Naive thymus-derived CD8-positive, alpha-beta T cell (primary cell): ENCODE measurements around the gene TSEN34. TPM values are rescaled to one million over a fixed set of nuclear protein-coding genes. Genes with fewer than 3 reads are reported as not detected.
"Not testable (repeated sequence)": the region's sequence is repeated elsewhere in the genome, so short reads cannot be mapped to it uniquely, and the experiment has no call there.

Experiments used
- ATAC-seq, 2 donors: fragments of 150-1000 bp; cut with Tn5 transposase in 1 of 2; sonication (Bioruptor Pico), chemical (Tn5 transposase) in 1 of 2; 1 replicate in 1 of 2; 2 replicates in 1 of 2; pipeline ENCODE4 v1.10.0; 2021; ENCODE audit warnings: mild to moderate bottlenecking in 2 of 2, moderate library complexity in 2 of 2
- POLR2A ChIA-PET: fragments of 350-600 bp; sonication (Branson Sonifier 250); formaldehyde crosslinking; loops from one replicate; lab custom pipeline; 2021; ENCODE audit warnings: antibody characterized with exemption; lab: Charles Lee
- DNase-seq, 10 donors: peaks; one replicate each; pipeline versions ENCODE4 v3.0.0 to v3.0.0-alpha.2; 2020 to 2022
- H3K27ac Mint-ChIP-seq, 10 donors: one replicate each; pipeline ENCODE4 v1.8.0; 2020 to 2022; ENCODE audit warnings: mild to moderate bottlenecking in 10 of 10, mixed read lengths in 10 of 10, moderate library complexity in 4 of 10, inconsistent platforms in 1 of 10
- H3K27me3 Mint-ChIP-seq, 5 donors: one replicate each; pipeline ENCODE4 v1.8.0; 2021 to 2022; ENCODE audit warnings: mixed read lengths in 5 of 5
- H3K36me3 Mint-ChIP-seq, 3 donors: one replicate each; pipeline ENCODE4 v1.8.0; 2020 to 2022; ENCODE audit warnings: mixed read lengths in 3 of 3, mild to moderate bottlenecking in 2 of 3, inconsistent platforms in 1 of 3
- H3K4me1 Mint-ChIP-seq, 4 donors: one replicate each; pipeline ENCODE4 v1.8.0; 2021 to 2022; ENCODE audit warnings: mixed read lengths in 4 of 4
- H3K4me3 Mint-ChIP-seq, 10 donors: one replicate each; pipeline ENCODE4 v1.8.0; 2020 to 2022; ENCODE audit warnings: mild to moderate bottlenecking in 10 of 10, mixed read lengths in 10 of 10, moderate library complexity in 6 of 10, inconsistent platforms in 1 of 10
- H3K9me3 Mint-ChIP-seq, 9 donors: one replicate each; pipeline ENCODE4 v1.8.0; 2020 to 2022; ENCODE audit warnings: mixed read lengths in 9 of 9, mild to moderate bottlenecking in 3 of 9, inconsistent platforms in 1 of 9, moderate library complexity in 1 of 9
- polyA plus RNA-seq, 3 donors: library from polyadenylated mRNA; unstranded; fragments of 300-500 nt; fragmentation: Illumina TruSeq; gene quantifications; one replicate each; pipeline ENCODE4 v1.2.3, GENCODE V29; 2021
- total RNA-seq, 8 experiments: library from RNA in 2 of 8; stranded (reverse) in 2 of 8; gene quantifications; one replicate each; pipeline ENCODE4 v1.2.3 and lab custom pipeline; 2021 to 2026

Gene TSEN34
- total and polyA plus RNA-seq, 5 experiments from 2014 or later = 23.4 to 38.7 (median 25.6) TPM

- Mint-ChIP-seq H3K27me3 (no peaks in the 10 kb centered on the region), H3K27ac (peak overlapping the region in 2 of 10 donors; percentile 18 to 31), H3K9me3 (no peaks in the 10 kb centered on the region), H3K36me3 (peaks cover 0 to 78% (median 25%) of the 10 kb centered on the region in 3 donors), H3K4me3 (peak overlapping the region in 7 of 10 donors; percentile 2 to 52 (median 46)), H3K4me1 (peaks cover 26 to 95% (median 80%) of the 10 kb centered on the region in 4 donors)
- ATAC-seq (no peak), DNase-seq (no peak)
- POLR2A ChIA-PET = interaction anchor here (1.1 kb wide), 2 partner anchors 14 to 45 kb away, joined by 3 to 4 read pairs; partner anchors contain the start of genes LENG1 and TSEN34
Measured at GRCh38 chr19:54204767-54205468, 13.8 kb downstream of the TSEN34 start.

- Mint-ChIP-seq H3K9me3 (no peaks in the 10 kb centered on the region), H3K27ac (peak overlapping the region in 2 of 10 donors; percentile 24 to 52), H3K4me3 (peak overlapping the region in 4 of 10 donors; percentile 12 to 58 (median 22)), H3K36me3 (peaks cover 0 to 75% (median 23%) of the 10 kb centered on the region in 3 donors), H3K4me1 (peaks cover 29 to 100% (median 88%) of the 10 kb centered on the region in 4 donors), H3K27me3 (no peaks in the 10 kb centered on the region)
- ATAC-seq = no peak
- no peak for DNase-seq
- POLR2A ChIA-PET = interaction anchor here (1.1 kb wide), 1 partner anchor 14 kb away, joined by 3 read pairs; no protein-coding TSS in a partner anchor
Measured at GRCh38 chr19:54206030-54206830, 15.1 kb downstream of the TSEN34 start.

GRCh38 chr19:54206831-54207177, 15.7 kb downstream of the TSEN34 start:
- DNase-seq = no peak
- Mint-ChIP-seq H3K36me3 (peaks cover 0 to 72% (median 23%) of the 10 kb centered on the region in 3 donors), H3K4me1 (peaks cover 31 to 96% (median 88%) of the 10 kb centered on the region in 4 donors), H3K27me3 (no peaks in the 10 kb centered on the region), H3K9me3 (no peaks in the 10 kb centered on the region), H3K4me3 (peak overlapping the region in 5 of 10 donors; percentile 12 to 58 (median 26)), H3K27ac (peak overlapping the region in 2 of 10 donors; percentile 24 to 52)
- POLR2A ChIA-PET = interaction anchor here (1.1 kb wide), 1 partner anchor 15 kb away, joined by 3 read pairs; no protein-coding TSS in a partner anchor
- ATAC-seq = no peak

- H3K36me3 Mint-ChIP-seq = peaks cover 0 to 68% (median 22%) of the 10 kb centered on the region in 3 donors
- H3K4me1 Mint-ChIP-seq = peaks cover 31 to 93% (median 86%) of the 10 kb centered on the region in 4 donors
- peak overlapping the region in 6 of 10 donors; percentile 19 to 77 (median 52) for H3K27ac Mint-ChIP-seq
- H3K9me3 Mint-ChIP-seq, ATAC-seq, DNase-seq, H3K27me3 Mint-ChIP-seq: not testable (repeated sequence)
- POLR2A ChIA-PET = interaction anchor here (1.1 kb wide), 1 partner anchor 15 kb away, joined by 3 read pairs; no protein-coding TSS in a partner anchor
- peak overlapping the region in 6 of 10 donors; percentile 41 to 66 (median 56) for H3K4me3 Mint-ChIP-seq
Measured at GRCh38 chr19:54207193-54207592, 16.1 kb downstream of the TSEN34 start.

- ATAC-seq (no peak), DNase-seq (no peak)
- Mint-ChIP-seq H3K27ac (peak overlapping the region; percentile 0 to 89 (median 58)), H3K27me3 (no peaks in the 10 kb centered on the region), H3K4me3 (peak overlapping the region; percentile 22 to 74 (median 52)), H3K9me3 (no peaks in the 10 kb centered on the region), H3K4me1 (peaks cover 29 to 89% (median 81%) of the 10 kb centered on the region in 4 donors), H3K36me3 (peaks cover 0 to 64% (median 17%) of the 10 kb centered on the region in 3 donors)
- POLR2A ChIA-PET = interaction anchor here (0.9 to 1.4 kb wide), 3 partner anchors 16 to 241 kb away, joined by 3 to 7 read pairs (median 5); partner anchors contain the start of genes LENG8 and TSEN34
Measured at GRCh38 chr19:54207676-54207982, 16.5 kb downstream of the TSEN34 start.

GRCh38 chr19:54207983-54208783, 17.1 kb downstream of the TSEN34 start:
- H3K9me3 Mint-ChIP-seq = no peaks in the 10 kb centered on the region
- ATAC-seq = peak; percentile 4 to 46
- H3K4me3 Mint-ChIP-seq = peak overlapping the region; percentile 22 to 74 (median 43)
- peak in 9 of 10 donors; percentile 21 to 72 (median 45) for DNase-seq
- H3K4me1 Mint-ChIP-seq = peaks cover 29 to 84% (median 77%) of the 10 kb centered on the region in 4 donors
- POLR2A ChIA-PET = interaction anchor here (0.9 to 1.4 kb wide), 3 partner anchors 17 to 241 kb away, joined by 3 to 7 read pairs (median 5); partner anchors contain the start of genes LENG8 and TSEN34
- peak overlapping the region; percentile 19 to 89 (median 64) for H3K27ac Mint-ChIP-seq
- peaks cover 0 to 58% (median 13%) of the 10 kb centered on the region in 3 donors for H3K36me3 Mint-ChIP-seq
- no peaks in the 10 kb centered on the region for H3K27me3 Mint-ChIP-seq

DNA sequence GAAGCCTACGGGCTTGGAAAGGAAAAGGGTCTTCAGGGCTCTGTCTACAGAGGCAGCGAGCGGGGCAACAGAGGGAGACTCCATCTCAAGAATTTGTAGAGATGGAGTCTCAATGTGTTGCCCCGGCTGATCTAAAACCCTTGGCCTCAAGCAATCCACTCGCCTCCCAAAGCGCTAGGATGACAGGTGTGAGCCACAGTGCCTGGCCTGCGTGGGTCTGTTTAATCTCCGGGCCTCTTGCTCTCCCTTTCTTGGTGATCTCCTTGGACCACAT, 17.6 kb downstream of the TSEN34 start:
- Mint-ChIP-seq H3K4me3 (peak overlapping the region in 8 of 10 donors; percentile 19 to 74 (median 45)), H3K9me3 (no peaks in the 10 kb centered on the region), H3K4me1 (peaks cover 29 to 79% (median 72%) of the 10 kb centered on the region in 4 donors), H3K27me3 (no peaks in the 10 kb centered on the region), H3K36me3 (peaks cover 0 to 53% (median 12%) of the 10 kb centered on the region in 3 donors), H3K27ac (peak overlapping the region in 6 of 10 donors; percentile 15 to 86 (median 58))
- POLR2A ChIA-PET = interaction anchor here (1.4 to 2.1 kb wide), 3 partner anchors 17 to 240 kb away, joined by 5 to 8 read pairs (median 7); partner anchors contain the start of genes LENG8 and TSEN34
- no peak for ATAC-seq
- DNase-seq = no peak

DNA sequence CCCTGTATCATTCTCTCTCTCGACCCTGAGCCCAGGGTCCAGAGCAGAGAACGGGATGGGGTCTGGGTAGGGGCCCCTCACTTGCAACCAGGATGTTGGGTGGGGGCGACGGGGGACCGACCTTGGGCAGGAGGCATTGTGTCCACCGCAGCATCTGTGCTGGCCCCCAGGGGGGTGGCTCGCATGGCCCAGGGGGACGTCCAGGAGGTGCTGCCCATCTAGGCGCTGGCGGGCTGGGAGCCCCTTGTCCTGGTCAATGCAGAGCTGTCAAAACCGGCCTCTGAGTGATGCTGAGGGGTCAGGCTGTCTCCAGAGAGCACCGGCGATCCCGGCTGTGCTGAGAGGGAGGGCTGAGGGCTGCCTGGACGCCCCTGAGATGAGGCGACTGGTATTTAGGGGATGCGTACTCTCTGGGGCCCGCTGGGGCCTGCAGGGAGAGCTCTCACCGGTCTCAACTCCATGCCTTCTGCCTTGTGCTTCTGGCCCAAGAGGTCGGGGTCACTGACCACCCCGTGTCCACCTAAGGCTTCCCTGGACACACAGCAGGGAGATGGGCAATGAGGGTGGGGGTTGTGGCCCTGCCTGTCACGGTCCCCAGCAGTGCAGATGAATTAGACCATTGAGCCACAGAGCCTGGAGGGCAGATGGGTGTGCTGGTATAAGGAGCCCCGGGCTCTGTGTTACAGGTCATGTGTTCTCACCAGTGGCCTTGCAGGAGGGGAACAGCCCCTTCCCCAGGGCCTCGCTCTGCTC, 18.1 kb downstream of the TSEN34 start:
- ATAC-seq (no peak), DNase-seq (no peak)
- no peaks in the 10 kb centered on the region for H3K27me3 Mint-ChIP-seq
- H3K4me1 Mint-ChIP-seq = peaks cover 29 to 74% (median 69%) of the 10 kb centered on the region in 4 donors
- peak overlapping the region in 8 of 10 donors; percentile 15 to 89 (median 68) for H3K27ac Mint-ChIP-seq
- H3K9me3 Mint-ChIP-seq = no peaks in the 10 kb centered on the region
- peaks cover 0 to 48% (median 12%) of the 10 kb centered on the region in 3 donors for H3K36me3 Mint-ChIP-seq
- POLR2A ChIA-PET = interaction anchor here (1.4 to 2.5 kb wide), 4 partner anchors 8 to 240 kb away, joined by 5 to 15 read pairs (median 8); partner anchors contain the start of genes LENG8, MBOAT7, RPS9 and TSEN34
- peak overlapping the region in 8 of 10 donors; percentile 2 to 81 (median 46) for H3K4me3 Mint-ChIP-seq

- Mint-ChIP-seq H3K4me3 (peak overlapping the region; percentile 30 to 81 (median 68)), H3K9me3 (no peaks in the 10 kb centered on the region), H3K27ac (peak overlapping the region; percentile 25 to 93 (median 84)), H3K27me3 (no peaks in the 10 kb centered on the region), H3K4me1 (peaks cover 27 to 66% (median 63%) of the 10 kb centered on the region in 4 donors), H3K36me3 (peaks cover 0 to 41% (median 11%) of the 10 kb centered on the region in 3 donors)
- POLR2A ChIA-PET = interaction anchor here (2.1 to 2.5 kb wide), 3 partner anchors 9 to 21 kb away, joined by 8 to 15 read pairs (median 8); partner anchors contain the start of genes MBOAT7, RPS9 and TSEN34
- DNase-seq = no peak
- ATAC-seq = no peak
Measured at GRCh38 chr19:54209811-54210494, 18.8 kb downstream of the TSEN34 start.

DNA sequence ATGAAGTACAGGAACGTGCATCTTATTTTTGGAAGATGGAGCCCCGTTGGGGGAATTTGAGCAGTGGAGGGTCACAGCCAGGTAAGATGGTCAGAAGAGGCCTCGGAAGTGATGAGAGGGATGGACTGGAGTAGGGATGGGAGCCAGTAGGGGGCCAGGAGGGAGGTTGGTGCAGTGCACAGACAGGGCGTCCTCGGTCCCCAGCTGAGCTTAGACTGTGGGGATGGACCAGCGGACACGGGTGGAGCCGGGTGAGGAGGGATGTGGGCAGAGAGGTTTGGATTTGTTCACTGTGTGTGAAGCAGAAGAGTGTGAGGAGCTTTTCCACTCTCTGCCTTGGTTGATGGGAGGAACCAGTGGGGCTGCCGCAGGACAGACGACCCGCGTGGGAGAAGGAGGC, 20.1 kb downstream of the TSEN34 start:
- Mint-ChIP-seq H3K4me1 (peaks cover 24 to 54% (median 51%) of the 10 kb centered on the region in 4 donors), H3K9me3 (no peaks in the 10 kb centered on the region), H3K4me3 (peak overlapping the region in 9 of 10 donors; percentile 15 to 73 (median 56)), H3K27ac (peak overlapping the region; percentile 34 to 93 (median 84)), H3K36me3 (peaks cover 0 to 28% (median 3%) of the 10 kb centered on the region in 3 donors), H3K27me3 (no peaks in the 10 kb centered on the region)
- DNase-seq = no peak
- POLR2A ChIA-PET = interaction anchor here (0.7 to 2.5 kb wide), 4 partner anchors 10 to 338 kb away, joined by 3 to 15 read pairs (median 6); partner anchors contain the start of genes MBOAT7 and RPS9
- no peak for ATAC-seq
